GM12892 (cell line): ENCODE measurements around the gene BCORL1.

ENCODE experiments used
- POLR2A ChIP-seq: IDR thresholded peaks from 2 replicates; pipeline ENCODE4 v1.6.1; 2011; ENCODE audit warnings: low read depth, low read length, control low read depth
- POLR2AphosphoS5 ChIP-seq: IDR thresholded peaks from 2 replicates; pipeline ENCODE4 v1.6.1; 2011; ENCODE audit warnings: low read depth, low read length, control low read depth

GRCh38 chrX:129979207-129979920 is 3.1 kb upstream of the BCORL1 start:
- no peak for TF ChIP-seq POLR2A
- no peak for TF ChIP-seq POLR2AphosphoS5
